Measurements from ENCODE around the gene HNRNPAB.
"Not testable (repeated sequence)": the region's sequence is repeated elsewhere in the genome, so short reads cannot be mapped to it uniquely, and the experiment has no call there.

Gene HNRNPAB

DNA sequence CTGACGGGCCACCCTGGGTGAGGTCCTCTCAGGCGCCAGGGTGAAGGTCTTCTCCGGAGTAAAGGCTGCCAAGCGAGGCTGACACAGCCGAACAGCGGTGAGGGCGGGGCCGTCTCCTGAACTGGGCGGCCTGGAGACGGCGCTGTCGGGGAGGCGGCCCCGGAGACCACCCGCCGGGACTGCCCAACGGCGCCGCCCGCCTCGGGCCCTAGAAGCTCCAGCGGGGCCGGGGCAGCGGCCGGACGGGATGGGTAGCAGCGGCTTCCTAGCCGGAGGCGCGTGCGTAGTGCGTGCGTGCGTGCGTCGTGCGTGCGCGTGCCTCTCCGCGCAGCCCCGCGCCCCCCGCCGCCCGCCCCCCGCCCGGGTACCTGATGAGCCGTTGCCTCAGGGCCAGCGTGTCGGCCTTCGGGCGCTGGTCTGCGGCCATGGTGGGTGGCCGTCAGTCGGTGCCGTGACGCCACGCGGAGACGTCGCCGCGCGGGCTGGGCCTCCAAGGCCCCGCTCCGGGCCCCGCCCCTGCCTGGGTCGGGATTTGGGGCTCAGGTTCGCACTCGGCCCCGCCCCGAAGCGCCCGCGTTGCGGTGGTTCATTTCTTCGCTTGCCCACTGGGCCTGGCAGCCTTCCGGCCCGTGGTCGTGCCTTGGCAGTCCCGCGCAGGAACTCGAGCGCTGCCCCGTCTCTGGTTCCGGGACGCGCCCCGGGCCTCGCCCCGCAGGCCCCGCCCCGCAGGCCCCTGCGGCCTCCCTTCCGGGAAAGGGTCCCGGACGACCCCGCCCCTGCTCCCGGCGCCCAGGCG, 28.0 kb downstream of the HNRNPAB start, which contains the start of gene PHYKPL:
Gene PHYKPL, minus strand, starts transcription at position 679 of the 796 bp plus-strand sequence. Its CDS starts 252 bp downstream, at position 427.
- peak; percentile 7 for DNase-seq

DNA sequence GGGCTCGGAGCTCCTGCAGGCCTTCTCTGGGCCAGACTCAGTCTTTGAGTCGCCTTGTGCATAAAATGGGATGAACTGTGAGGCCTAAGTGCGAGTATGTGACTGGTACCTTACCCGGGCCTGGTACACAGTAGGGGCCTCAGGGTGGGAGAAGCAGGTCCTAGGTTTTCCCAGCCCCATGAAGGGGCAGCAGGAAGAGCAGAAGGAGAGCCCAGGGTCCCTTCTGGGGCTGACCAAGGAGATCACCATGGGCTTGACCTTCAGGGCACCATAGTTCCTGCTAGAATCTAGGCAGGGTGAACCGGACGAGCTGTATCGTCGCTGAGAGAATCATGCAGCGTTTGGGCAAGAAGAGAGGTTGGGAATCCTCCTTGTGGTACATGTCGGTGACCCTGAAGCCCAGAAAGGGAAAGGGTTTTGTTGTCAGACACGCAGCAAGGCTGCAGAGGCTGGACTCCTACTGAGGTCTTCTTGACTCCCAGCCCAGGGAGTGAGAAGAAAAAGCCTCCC, 28.6 kb downstream of the HNRNPAB start:
- DNase-seq = no peak

DNA sequence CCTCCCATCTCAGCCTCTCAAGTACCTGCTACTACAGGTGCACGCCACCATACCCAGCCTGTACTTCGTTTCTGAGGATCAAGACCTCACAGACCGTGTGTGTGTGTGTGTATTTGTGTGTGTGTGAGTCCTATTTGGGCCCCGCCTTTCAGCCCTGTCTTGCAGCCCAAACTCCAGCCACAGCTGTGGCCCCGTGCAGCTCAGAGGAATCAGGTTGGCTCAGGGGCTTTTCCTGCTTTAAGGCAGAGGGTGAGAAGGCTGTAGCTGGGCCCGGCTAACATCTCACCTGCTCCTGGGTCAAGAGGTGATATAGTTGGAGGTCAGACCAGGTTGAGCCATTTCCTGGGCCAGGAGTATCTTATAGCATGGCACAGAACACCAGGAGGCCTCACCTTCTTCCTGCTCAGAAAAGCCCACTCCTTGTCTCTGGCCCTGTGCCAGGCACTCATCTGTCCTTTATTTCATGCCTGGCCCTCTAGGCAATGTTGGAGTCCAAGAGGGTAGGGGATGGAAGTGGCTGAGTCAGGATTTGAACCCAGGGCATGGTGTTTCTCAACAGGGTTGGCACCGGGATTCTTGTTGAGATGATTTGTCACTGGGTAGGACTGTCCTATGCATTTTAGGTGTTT, 29.9 kb downstream of the HNRNPAB start:
- DNase-seq = no peak

DNA sequence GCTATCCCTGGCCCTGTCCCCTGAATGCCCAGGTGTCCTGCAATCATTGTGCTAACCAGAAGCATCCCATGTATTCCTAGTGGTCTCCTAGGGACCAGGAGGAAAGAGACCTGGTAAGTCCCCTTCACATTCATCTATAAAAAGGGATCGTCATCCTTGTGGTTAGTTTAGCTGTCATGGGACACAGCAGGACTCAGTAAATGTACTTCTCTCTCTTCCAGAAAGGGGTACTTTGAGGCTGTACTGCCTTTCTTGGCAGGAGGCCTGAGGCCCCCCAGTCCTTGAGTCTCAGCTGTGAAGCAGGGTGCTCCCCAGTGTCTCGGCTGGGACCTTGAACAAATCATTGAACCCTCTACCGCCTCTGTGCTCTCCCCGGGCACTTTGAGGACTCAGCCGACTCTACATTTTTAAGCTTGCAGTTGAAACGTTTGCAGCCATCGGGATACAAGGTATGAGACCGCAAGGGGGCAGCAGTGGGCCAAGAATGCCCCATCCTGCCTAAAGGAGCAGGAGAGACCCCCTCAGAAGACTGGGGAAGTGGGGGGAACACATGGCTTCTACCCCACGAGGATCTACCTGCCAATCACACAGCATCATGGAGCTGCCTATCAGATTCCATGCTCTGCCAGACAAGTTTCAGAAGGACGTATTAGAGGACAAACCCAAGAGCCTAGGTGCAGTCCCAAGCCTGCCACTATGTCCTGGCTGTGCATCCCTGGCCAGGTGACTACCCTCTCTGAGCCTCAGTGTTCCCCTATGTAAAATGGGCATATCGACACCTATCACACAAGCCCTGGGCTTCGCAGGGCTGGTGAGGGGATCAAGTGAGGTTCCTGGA, 30.6 kb downstream of the HNRNPAB start:
- DNase-seq = peak; percentile 4

DNA sequence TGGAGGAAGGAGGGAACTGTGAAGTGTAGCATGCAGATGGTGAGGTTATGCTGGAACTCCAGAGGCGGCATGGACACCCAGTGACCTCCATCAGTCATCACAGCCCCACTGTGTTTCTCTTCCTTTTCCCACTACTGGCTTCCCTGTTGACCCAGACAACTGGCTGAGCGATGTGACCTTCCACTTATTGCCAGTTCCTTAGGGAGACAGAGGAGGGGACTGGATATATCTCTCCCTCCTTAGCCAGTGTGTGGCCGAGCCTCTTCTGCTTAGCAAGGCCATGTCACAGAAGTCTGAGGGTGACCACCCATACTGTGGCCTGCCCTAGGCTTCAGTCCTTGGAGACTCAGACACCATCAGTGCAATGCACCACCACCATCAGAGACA, 31.2 kb downstream of the HNRNPAB start:
- no peak for DNase-seq

DNA sequence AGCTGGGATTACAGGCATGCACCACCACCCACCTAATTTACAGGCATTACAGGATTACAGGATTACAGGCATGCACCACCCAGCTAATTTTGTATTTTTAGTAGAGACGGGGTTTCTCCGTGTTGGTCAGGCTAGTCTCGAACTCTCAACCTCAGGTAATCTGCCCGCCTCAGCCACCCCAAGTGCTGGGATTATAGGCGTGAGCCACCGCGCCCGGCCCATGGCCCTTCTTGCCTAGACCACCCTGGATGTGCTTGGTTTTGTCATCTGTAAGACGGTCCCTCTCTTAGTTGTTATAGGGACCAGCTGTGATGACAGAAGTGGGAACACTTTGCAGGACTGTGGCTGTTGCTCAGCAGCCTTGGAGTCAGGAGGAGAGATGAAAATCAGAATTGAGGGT, 31.8 kb downstream of the HNRNPAB start:
- DNase-seq = no peak

DNA sequence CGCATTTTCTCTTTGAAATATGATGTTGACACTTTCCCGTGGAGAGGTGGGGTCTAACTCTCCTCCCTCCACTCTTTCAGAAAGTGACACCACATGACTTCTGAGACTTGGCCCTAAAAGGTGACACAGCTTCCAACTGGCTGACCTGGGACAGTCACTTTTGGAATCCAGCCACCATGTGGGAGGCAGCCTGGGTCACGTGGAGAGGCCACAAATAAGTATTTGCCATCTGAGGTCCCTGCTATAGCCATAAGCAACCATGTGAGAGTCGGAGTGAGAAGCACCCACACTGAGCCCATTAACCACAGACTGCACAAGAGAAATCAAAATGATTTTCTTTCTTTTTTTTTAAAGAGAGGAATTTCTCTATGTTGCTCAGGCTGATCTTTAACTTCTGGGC, 32.3 kb downstream of the HNRNPAB start:
- DNase-seq = no peak

DNA sequence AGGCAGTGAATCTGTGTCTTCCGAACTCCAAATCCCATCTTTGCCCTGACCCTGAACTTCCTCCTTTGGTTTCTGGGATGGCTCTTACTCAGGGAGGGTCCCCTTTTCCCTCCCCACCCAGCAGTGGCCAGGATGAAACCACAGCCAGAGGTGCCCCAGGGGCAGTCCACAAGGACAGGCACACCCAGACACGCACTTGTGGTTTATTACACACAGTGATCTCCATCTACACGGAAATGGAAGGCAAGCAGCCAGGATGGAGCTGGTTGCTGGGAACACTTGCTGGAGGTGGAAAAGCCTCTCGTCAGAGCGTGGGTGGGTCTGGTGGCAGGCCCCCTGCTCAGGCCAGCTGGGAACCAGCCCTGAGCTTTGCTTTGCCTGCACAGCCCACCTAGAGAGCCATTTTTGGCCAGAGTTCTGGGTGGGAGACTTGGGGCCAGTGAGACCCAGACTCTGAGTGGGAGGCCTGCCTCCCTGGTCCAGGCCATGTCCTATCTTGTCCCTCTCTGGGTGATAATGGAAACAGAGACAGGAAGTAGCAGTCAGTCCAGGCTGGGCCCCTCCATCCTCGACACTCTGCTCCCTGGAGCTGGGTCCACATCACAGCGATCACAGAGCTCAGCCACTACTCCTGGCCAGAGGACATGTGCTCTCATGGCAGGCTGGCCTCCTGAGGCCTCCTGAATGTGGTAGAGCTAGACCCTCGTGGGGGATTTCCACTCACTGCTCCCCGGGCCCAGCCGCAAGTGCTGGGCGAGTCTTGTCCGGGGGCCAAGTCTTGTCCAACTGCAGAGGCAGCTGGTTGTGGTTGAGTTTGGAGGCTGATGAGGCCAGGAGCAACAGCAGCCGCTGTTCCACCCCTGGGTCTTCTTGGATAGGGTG, 33.3 kb downstream of the HNRNPAB start:
- DNase-seq = no peak

DNA sequence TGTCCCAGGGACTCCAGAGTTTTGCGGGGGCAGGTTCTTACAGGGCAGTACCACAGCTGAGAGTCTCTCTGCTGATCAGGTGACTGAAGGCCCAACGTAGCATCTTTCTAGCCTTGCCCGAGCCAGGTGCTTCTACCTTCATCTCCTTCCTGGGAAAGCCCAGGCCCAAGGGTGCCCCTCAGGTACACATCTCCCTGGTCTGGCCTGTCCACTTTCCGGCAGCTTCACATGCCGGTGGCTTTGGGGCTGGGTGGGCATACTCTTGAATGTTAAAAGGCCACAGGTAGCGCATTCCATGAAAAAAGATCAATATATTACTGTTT, 33.9 kb downstream of the HNRNPAB start:
- no peak for DNase-seq

DNA sequence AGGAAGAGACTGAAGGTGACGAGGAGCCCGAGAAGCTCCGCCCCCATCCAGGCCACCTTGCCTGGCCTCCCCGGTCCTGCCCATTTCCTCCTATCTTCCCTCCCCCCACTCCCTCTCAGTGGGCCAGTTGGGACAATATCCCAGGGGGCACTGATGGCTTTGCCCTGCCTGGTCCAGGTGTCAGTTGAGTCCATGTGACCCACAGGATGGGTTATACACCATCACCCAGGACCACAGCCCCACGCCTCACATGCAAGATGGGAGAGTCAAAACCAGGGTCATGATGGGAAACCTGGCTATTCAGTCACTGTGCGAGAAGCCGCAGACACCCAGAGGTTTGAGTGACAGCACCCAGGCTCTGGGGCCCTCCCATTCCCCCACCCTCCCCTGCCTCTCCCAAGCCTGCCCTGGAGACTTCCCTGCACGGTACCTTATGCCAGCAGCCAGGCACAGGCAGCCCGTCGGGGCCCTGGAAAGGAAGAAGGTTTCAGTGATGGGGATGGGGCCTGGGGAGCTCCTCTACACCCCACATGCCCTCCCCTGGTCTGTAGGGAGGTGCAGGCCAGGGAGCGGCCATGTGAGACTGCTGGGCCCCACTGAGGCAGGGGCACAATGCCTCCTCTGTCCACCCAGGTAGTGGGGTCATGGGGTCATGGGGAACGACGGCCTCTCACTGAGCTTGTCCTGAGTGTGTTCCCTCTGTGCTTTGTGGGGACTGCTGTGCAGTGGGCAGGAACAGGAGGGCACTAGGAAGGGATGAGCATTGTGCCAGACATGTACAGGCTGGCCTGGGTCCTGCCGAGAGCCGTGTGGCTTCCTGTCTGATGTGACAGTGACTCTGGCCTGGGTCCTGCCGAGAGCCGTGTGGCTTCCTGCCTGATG, 34.6 kb downstream of the HNRNPAB start:
- DNase-seq = no peak

DNA sequence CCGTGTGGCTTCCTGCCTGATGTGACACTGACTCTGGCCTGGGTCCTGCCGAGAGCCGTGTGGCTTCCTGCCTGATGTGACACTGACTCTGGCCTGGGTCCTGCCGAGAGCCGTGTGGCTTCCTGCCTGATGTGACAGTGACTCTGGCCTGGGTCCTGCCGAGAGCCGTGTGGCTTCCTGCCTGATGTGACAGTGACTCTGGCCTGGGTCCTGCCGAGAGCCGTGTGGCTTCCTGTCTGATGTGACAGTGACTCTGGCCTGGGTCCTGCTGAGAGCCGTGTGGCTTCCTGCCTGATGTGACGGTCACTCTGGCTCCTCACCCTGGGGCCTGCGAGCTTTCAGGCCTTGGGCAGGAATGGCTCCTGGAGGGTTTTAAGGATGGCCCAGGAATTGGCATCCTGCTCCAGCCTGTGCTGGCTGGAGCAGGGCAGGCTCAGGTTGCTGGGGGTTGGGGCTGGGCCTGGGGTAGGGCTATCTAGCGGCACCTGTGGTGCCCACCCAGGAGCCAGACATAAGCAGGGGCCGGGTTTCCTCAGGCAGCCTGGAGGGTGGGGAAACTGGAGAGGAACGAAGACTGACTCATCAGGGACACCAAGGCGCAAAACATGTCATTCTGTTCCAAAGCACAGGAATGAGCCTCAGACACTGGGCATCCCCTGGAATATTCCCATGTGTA, 35.4 kb downstream of the HNRNPAB start:
- DNase-seq = not testable (repeated sequence)

DNA sequence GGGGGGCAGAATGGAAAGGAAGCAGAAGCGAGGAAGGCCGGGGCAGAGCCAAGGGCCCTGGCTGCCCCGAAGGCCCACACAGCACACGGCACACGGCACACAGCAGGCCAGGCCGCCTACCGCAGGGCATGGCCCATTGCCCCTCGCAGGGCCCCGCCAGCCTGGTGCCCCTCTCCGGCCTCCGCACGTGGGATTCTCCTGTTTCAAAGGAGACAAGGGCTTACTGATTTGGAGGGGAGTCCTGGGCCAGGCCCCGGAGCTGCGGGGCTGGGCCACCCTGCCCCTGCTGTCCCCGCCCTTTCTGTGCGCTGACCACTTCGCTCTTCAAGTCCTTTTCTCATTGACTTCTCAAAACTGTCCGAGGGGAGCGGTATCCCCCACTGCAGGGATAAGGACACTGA, 36.0 kb downstream of the HNRNPAB start:
- no peak for DNase-seq

DNA sequence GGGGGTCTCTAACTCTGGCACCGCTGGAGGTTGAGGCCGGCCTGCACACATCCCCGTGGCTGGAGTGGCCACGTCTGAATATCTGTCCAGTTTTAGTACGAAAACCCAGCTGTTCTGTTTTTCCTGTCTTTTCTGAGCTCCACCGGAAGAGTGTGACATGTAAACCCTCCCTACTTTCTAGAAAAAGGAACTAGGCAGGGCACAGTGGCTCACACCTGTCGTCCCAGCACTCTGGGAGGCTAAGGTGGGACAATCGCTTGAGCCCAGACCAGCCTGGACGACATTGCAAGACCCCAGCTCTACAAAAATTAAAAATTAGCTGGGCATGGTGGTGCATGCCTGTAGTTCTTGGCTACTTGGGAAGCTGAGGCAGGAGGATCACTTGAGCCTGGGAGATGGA, 36.4 kb downstream of the HNRNPAB start:
- no peak for DNase-seq

DNA sequence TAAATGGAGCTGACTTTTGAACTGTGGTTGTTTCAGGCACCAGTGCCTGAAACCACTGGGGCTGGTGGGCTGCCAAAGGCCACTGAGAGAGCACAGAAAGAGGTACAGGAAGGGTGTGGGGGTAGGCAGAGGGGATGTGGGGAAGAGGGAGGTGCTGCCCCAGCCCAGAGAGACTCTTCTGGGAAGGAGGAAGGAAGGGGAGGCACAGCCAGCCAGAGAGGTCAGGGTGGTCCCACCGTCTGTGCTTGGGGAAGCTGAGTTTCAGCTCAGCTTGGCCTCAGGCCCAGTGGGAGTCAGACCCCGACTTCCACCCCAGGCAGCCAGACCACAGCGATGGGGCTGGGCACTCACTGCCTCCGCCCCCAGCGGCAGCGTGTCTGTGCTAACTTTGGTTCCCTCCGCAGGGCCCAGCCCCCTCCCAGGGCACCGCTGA, 36.9 kb downstream of the HNRNPAB start:
- no peak for DNase-seq

DNA sequence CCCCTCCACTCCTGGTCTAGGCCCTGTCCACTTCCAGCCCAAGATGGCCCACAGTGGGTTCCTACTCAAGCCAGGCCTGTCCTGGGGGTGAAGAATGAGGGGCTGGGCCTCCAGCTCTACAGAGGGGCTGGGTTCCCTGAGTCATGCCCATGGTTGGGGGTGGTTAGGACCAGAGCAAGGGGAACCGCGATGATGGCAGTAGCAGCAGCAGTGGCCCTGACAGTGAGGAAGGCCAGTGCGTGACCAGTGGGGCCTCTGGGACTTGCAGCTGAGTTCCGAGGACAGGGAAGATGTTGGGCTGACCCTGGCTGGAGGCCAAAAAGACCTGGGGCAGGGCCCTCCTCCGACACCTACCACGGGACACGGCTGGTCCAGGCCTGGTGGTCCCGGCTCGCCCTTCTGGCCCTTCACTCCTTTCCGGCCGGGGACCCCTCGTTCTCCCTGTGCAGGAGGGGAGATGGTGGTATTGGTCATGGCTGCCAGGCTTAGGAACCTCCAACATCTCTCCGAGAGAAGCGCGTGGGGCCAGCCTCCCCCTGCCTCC, 37.4 kb downstream of the HNRNPAB start:
- no peak for DNase-seq

DNA sequence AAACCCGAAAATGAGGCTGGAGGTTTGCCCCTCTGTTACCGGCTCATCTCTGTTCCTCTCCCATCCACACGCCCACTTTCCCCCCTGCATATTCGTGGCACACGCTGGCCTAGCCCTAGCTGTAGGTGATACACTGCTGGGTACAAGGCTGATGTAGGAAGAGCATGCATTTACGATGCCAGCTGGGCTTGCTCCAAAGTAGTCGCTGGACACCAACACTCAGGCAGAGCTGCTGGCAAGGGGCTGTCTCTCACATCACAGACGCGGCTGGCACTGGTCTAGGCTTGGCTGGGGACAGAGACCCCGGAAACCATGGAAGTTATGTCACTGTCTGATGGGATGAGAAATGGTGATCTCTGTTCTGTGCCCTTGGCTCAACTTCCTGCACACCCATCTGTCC, 38.1 kb downstream of the HNRNPAB start:
- no peak for DNase-seq

DNA sequence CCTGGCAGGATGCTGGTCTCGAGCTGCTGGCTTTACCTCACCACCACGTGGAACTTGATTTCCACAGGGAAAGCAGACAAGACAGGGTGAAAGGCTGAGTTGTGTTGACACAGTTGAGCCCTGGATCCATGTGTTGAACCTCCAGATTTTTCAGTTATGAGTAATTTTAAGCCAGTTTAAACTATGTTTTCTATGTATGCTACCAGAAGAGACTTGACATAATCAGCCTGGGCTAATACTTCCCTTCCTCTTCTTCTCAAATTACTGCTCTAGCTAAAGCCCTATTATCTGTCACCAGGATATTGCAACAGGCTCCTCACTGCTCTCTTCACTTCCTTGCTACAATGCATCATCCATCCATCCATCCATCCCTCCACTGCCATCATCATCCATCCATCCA, 40.2 kb downstream of the HNRNPAB start:
- no peak for DNase-seq

DNA sequence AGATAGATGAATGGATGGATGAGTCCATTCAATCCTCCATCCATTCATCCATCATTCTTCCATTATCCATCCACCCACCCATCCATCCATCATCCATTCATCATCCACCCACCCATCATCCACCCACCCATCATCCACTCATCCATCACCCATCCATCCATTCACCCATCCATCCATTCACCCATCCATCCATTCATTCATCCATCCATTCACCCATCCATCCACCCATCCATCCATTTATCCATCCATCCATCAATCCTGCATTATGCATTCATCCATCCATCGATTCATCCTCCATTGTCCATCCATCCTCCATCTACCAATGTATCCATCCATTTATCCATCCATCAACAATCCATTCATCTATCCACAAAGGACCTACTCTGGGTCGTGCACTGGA, 41.1 kb downstream of the HNRNPAB start:
- DNase-seq = no peak

DNA sequence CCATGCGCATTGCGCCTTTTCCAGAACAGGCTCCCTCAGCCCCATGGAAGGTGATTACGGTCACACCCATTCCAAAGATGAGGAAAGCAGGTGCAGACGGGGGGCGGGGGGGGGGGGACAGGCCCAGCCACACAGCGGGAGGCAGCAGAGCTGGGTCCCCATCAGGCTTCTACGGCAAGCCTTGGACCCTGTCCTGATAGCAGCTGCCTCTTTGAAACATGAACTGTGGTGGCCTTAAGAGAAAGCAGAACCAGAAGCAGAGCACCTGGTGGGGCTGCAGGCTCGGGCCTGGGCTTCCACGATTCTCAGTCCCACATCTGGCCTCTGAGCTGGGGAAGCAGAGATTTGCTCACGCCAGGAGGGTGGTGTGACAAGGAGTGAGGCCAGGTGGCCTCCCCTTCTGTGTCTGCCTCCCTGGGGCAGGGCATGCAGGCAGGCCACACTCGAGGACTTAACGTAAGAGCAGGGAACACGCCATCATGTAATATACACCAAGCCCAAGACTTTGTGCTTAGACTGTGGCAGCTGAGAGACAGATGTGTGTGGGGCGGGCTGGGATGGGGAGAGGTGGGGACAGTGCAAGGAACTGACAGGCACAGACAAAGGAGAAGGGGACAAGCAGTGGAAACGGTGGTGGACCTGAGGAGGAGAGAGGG, 42.4 kb downstream of the HNRNPAB start:
- DNase-seq = no peak

Measured in NCI-H510A treated with DMSO at 0.1 percent for 48 hours (cell line).